Hepatocyte (in vitro differentiated cells): ENCODE data around the gene GPR65. TPM values are rescaled to one million over a fixed set of nuclear protein-coding genes. Genes with fewer than 3 reads are reported as not detected.

ENCODE experiments used
- DNase-seq: peaks from one replicate; pipeline ENCODE4 v3.0.0-alpha.2; 2016; ENCODE audit warnings: low spot score
- H2AFZ ChIP-seq: fragments of 200-600 bp; sonication (generic); 2 replicates; pipeline ENCODE4 v1.6.0; 2016; ENCODE audit warnings: antibody characterized with exemption, mild to moderate bottlenecking
- H3K27ac ChIP-seq: fragments of 200-600 bp; sonication (generic); 2 replicates; pipeline ENCODE4 v1.5.1; 2016; ENCODE audit warnings: mild to moderate bottlenecking
- H3K27me3 ChIP-seq: fragments of 200-600 bp; sonication (generic); 2 replicates; pipeline ENCODE4 v1.6.1; 2016
- H3K36me3 ChIP-seq: fragments of 200-600 bp; sonication (generic); replicated peaks from 2 replicates; pipeline ENCODE4 v1.5.1; 2016; ENCODE audit warnings: low read depth; ENCODE audit not compliant: insufficient read depth
- H3K4me1 ChIP-seq: fragments of 200-600 bp; sonication (generic); 2 replicates; pipeline ENCODE4 v1.5.1; 2016; ENCODE audit warnings: mild to moderate bottlenecking, moderate library complexity; ENCODE audit not compliant: insufficient read depth
- H3K4me2 ChIP-seq: fragments of 200-600 bp; sonication (generic); 2 replicates; pipeline ENCODE4 v1.6.0; 2016
- H3K4me3 ChIP-seq: fragments of 200-600 bp; sonication (generic); 2 replicates; pipeline ENCODE4 v1.5.1; 2016; ENCODE audit warnings: mild to moderate bottlenecking
- H3K79me2 ChIP-seq: fragments of 200-600 bp; sonication (generic); 2 replicates; pipeline ENCODE4 v1.6.0; 2017; ENCODE audit warnings: mild to moderate bottlenecking
- H3K9me2 ChIP-seq: fragments of 200-600 bp; sonication (generic); replicated peaks from 2 replicates; pipeline ENCODE4 v1.6.0; 2017; ENCODE audit warnings: mild to moderate bottlenecking; ENCODE audit not compliant: insufficient read depth
- H3K9me3 ChIP-seq: fragments of 200-600 bp; sonication (generic); 2 replicates; pipeline ENCODE4 v1.5.1; 2016; ENCODE audit warnings: low read depth, mild to moderate bottlenecking
- H4K20me1 ChIP-seq: fragments of 200-600 bp; sonication (generic); 2 replicates; pipeline ENCODE4 v1.6.0; 2016; ENCODE audit warnings: mild to moderate bottlenecking; ENCODE audit not compliant: insufficient read depth, poor library complexity, severe bottlenecking
- EZH2 ChIP-seq: fragments of 200-600 bp; sonication (generic); IDR thresholded peaks from 2 replicates; pipeline ENCODE4 v1.6.1; 2016; ENCODE audit warnings: antibody characterized with exemption, mild to moderate bottlenecking, borderline replicate concordance
- EZH2phosphoT487 ChIP-seq: fragments of 200-600 bp; sonication (generic); IDR thresholded peaks from one replicate; pipeline ENCODE4 v1.6.1; 2018; ENCODE audit warnings: antibody characterized with exemption, mild to moderate bottlenecking, low read depth, moderate library complexity; ENCODE audit not compliant: unreplicated experiment, severe bottlenecking
- WGBS: methylation state at CpG from one replicate; pipeline ENCODE4 v1.1.6; 2016; ENCODE audit warnings: low lambda C conversion rate; ENCODE audit errors: missing lambda C conversion rate; 5-methylcytosine and 5-hydroxymethylcytosine counted together
- polyA plus RNA-seq: library from polyadenylated mRNA; unstranded; fragments of >200 nt; fragmentation: Nextera tagmentation; extraction: Ambion mirVana; gene quantifications from 2 replicates; pipeline ENCODE4 v1.2.1, GENCODE V29; 2016
- total RNA-seq: library from RNA; depleted of rRNA; stranded (reverse); fragments of >200 nt; gene quantifications from 2 replicates; pipeline ENCODE4 v1.2.3, GENCODE V29; 2014
- TF ChIP-seq, protein P1 (sequence below): fragments of 200-600 bp; sonication (generic); IDR thresholded peaks from 2 replicates; pipeline ENCODE4 v1.5.1; 2016; ENCODE audit warnings: antibody characterized with exemption, mild to moderate bottlenecking; ENCODE audit not compliant: poor library complexity

GPR65 gene
- total and polyA plus RNA-seq, 2 experiments from 2014 or later, result 0.10 to 0.13 TPM

- no peaks in the 10 kb centered on the region for H3K79me2 ChIP-seq
- no peak overlapping the region for H3K27ac ChIP-seq
- H3K36me3 ChIP-seq, result no peaks in the 10 kb centered on the region
- DNase-seq, result no peak
- peaks cover 2% of the 10 kb centered on the region for H3K4me1 ChIP-seq
- H3K4me3 ChIP-seq, result no peak overlapping the region
- TF ChIP-seq, protein P1, sequence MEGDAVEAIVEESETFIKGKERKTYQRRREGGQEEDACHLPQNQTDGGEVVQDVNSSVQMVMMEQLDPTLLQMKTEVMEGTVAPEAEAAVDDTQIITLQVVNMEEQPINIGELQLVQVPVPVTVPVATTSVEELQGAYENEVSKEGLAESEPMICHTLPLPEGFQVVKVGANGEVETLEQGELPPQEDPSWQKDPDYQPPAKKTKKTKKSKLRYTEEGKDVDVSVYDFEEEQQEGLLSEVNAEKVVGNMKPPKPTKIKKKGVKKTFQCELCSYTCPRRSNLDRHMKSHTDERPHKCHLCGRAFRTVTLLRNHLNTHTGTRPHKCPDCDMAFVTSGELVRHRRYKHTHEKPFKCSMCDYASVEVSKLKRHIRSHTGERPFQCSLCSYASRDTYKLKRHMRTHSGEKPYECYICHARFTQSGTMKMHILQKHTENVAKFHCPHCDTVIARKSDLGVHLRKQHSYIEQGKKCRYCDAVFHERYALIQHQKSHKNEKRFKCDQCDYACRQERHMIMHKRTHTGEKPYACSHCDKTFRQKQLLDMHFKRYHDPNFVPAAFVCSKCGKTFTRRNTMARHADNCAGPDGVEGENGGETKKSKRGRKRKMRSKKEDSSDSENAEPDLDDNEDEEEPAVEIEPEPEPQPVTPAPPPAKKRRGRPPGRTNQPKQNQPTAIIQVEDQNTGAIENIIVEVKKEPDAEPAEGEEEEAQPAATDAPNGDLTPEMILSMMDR, result no peak
- TF ChIP-seq EZH2phosphoT487 (no peak), EZH2 (no peak)
- H3K27me3 ChIP-seq, result no peaks in the 10 kb centered on the region
- no peaks in the 10 kb centered on the region for H3K9me3 ChIP-seq
- H2AFZ ChIP-seq, result no peak overlapping the region
- no peak overlapping the region for H3K4me2 ChIP-seq
- no peaks in the 10 kb centered on the region for H3K9me2 ChIP-seq
- no peaks in the 10 kb centered on the region for H4K20me1 ChIP-seq
- 97% methylated on average over 4 of the region's 4 CpGs for WGBS
Observed at GRCh38 chr14:88003425-88003824, 1.5 kb upstream of the GPR65 start.

DNA sequence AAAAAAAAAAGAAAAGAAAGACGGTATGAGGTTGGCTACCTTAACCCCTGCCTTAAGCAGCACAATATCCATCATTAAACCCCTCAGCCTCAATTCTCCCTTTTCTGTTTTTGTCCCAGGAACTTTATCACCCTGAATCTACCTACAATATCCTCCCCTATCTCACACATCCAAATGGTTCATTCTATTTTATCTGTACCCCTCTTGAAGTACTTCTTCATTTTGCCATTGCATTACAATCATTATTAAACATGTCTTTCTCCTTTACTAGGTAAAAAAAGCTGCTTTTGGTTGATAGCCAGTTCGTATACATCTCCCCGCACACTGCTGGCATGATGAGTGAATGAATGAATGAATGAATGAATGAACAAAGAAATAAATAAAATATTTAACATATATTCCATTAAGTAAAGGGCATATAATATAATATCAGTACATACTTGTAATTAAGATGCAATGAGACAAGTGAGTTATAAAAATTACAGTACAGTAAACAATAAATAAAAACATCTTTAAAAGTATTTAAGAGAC lies 364 bp upstream of the GPR65 start:
- Histone ChIP-seq H3K27ac (no peak overlapping the region), H2AFZ (no peak overlapping the region), H3K9me2 (no peaks in the 10 kb centered on the region), H3K9me3 (no peaks in the 10 kb centered on the region), H3K79me2 (no peaks in the 10 kb centered on the region), H3K4me2 (no peak overlapping the region), H3K36me3 (no peaks in the 10 kb centered on the region), H3K27me3 (no peaks in the 10 kb centered on the region), H3K4me1 (no peaks in the 10 kb centered on the region), H4K20me1 (no peaks in the 10 kb centered on the region), H3K4me3 (no peak overlapping the region)
- WGBS, result 86% methylated on average over 3 of the region's 3 CpGs
- no peak for TF ChIP-seq EZH2
- TF ChIP-seq, protein P1, result no peak
- no peak for TF ChIP-seq EZH2phosphoT487
- no peak for DNase-seq

DNA sequence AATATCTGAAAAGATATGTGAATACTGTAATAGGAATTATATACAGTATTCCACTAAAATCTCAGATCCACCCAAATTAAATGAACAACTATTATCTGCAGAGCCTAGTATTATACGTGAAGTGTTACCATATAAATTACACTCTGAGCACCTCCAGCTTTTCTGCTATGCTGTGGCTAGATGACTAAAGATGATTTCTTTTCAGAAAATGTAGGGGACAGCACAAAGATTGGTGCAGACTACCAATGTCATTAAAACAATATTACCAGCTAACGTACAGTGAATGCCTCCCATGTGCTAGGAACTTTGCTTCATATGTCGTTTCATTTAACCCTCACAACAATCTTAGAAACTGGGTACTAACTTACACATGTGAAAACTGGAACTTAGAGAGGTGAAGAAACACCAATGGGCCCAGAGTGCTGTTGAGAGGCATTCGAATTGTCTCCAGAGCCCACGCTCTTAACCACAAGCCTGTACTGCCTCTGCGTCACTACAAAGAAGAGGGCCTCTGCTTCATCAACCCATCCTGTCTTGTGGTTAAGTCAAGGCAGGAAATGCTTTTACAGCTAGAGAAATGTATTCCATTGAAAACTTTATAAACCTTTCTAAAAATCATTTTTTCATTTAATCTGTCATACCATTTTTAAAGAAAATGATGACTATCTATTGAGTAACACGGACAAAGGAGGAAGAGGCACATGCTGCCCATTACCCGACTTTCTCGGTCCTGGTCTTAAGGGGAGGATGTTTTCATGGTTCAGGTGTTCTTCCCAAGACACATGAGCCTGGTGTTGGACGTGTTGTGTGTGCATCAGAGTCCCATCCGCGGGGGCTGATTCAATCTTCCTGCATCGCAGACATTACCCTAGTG lies 1.3 kb downstream of the GPR65 start:
- no peak for TF ChIP-seq EZH2
- TF ChIP-seq EZH2phosphoT487, result no peak
- TF ChIP-seq, protein P1, result no peak
- H3K9me3 ChIP-seq, result no peaks in the 10 kb centered on the region
- DNase-seq, result no peak
- H4K20me1 ChIP-seq, result no peaks in the 10 kb centered on the region
- H3K27me3 ChIP-seq, result no peaks in the 10 kb centered on the region
- WGBS, result 88% methylated on average over 13 of the region's 13 CpGs
- H3K36me3 ChIP-seq, result no peaks in the 10 kb centered on the region
- H2AFZ ChIP-seq, result no peak overlapping the region
- H3K4me3 ChIP-seq, result no peak overlapping the region
- no peaks in the 10 kb centered on the region for H3K79me2 ChIP-seq
- no peaks in the 10 kb centered on the region for H3K4me1 ChIP-seq
- no peak overlapping the region for H3K4me2 ChIP-seq
- no peaks in the 10 kb centered on the region for H3K9me2 ChIP-seq
- no peak overlapping the region for H3K27ac ChIP-seq
